Measurements from ENCODE around the gene HHAT. TPM values are rescaled to one million over a fixed set of nuclear protein-coding genes. Genes with fewer than 3 reads are reported as not detected.

Gene HHAT
- total and polyA plus RNA-seq, 9 of the 15 experiments (the other 6 are each of a cell fraction or from before 2014, with no cell fraction given) = 0.07 to 0.16 (median 0.13) TPM; not detected in 1

GRCh38 chr1:210413951-210414350 is 85.2 kb downstream of the HHAT start:
- intact Hi-C loops (cut with micrococcal nuclease) = no loop called here
- H2AFZ ChIP-seq (ENCODE audit: low read depth, low read length) = no peak overlapping the region
- H3K4me3 ChIP-seq = no peak overlapping the region
- H3K9me3 ChIP-seq (replicated peaks; ENCODE audit: control insufficient read depth, insufficient read depth, low read depth, low read length) = no peaks in the 10 kb centered on the region
- no TSS peak for BruUV-seq (replicated peaks)
- no peak overlapping the region for H3K9ac ChIP-seq (ENCODE audit: insufficient read depth in 1 of 2, low read depth in 2 of 2, low read length in 2 of 2)
- FAIRE-seq (no peak), ATAC-seq (no peak), DNase-seq (ENCODE audit: extremely low read depth in 1 of 4, low spot score in 3 of 4) (no peak)
- WGBS (ENCODE audit: insufficient coverage, low coverage, missing lambda C conversion rate) = 0% methylated on average over 4 of the region's 4 CpGs
- in situ Hi-C loops (cut with MboI) = loop anchor here (25.0 kb wide), 1 partner anchor 1248 kb away; no protein-coding TSS in a partner anchor
- H3K9me1 ChIP-seq (ENCODE audit: control insufficient read depth, insufficient read depth, low read length) = no peaks in the 10 kb centered on the region
- TF ChIP-seq NFIX (CRISPR knock-in tag; IDR thresholded peaks at IDR 0.05; ENCODE audit: low read depth) (no peak), DNMT1 (IDR thresholded peaks at IDR 0.05) (no peak), PRMT5 (CRISPR knock-in tag; IDR thresholded peaks at IDR 0.05) (no peak), ZNF507 (tag; conservative IDR thresholded peaks at IDR 0.05) (no peak), NR0B1 (IDR thresholded peaks at IDR 0.05; ENCODE audit: partially characterized antibody) (no peak), ZNF436 (CRISPR knock-in tag; IDR thresholded peaks at IDR 0.05) (no peak), RBM22 (IDR thresholded peaks at IDR 0.05; ENCODE audit: low read depth, low read length, poor library complexity, severe bottlenecking) (no peak)
- no peaks in the 10 kb centered on the region for H3K4me1 ChIP-seq (replicated peaks in 1 of 2; ENCODE audit: control insufficient read depth in 2 of 2, insufficient read depth in 2 of 2, low read length in 2 of 2)
- H4K20me1 ChIP-seq (replicated peaks; ENCODE audit: control insufficient read depth, insufficient read depth, low read length) = no peaks in the 10 kb centered on the region
- CTCF ChIA-PET (ENCODE audit: low intra/inter-chr PET ratio) = no interaction called here
- no peak overlapping the region for H3K27ac ChIP-seq (ENCODE audit: extremely low read depth, low read depth, low read length)
- H3K4me2 ChIP-seq (ENCODE audit: insufficient read depth, low read length) = no peak overlapping the region
- POLR2A ChIA-PET = no interaction called here
- no peaks in the 10 kb centered on the region for H3K79me2 ChIP-seq (ENCODE audit: control insufficient read depth, insufficient read depth, low read length)
- H3K27me3 ChIP-seq (ENCODE audit: control insufficient read depth in 2 of 2, insufficient read depth in 2 of 2, low read length in 2 of 2) = no peaks in the 10 kb centered on the region
- H3K36me3 ChIP-seq (ENCODE audit: control insufficient read depth, insufficient read depth, low read length) = no peaks in the 10 kb centered on the region
